Measurements from ENCODE around the gene LPA. TPM values are rescaled to one million over a fixed set of nuclear protein-coding genes. Genes with fewer than 3 reads are reported as not detected.
"Not testable (repeated sequence)": the region's sequence is repeated elsewhere in the genome, so short reads cannot be mapped to it uniquely, and the experiment has no call there.

LPA gene
- total RNA-seq, 4 donors from 2014 or later, result not detected

- no peak overlapping the region for H3K27ac ChIP-seq
- H3K36me3 ChIP-seq, result no peaks in the 10 kb centered on the region
- DNase-seq (ENCODE audit: low spot score in 2 of 2), result no peak
- no peaks in the 10 kb centered on the region for H3K27me3 ChIP-seq
- no peak overlapping the region for H3K4me3 ChIP-seq
- no peaks in the 10 kb centered on the region for H3K4me1 ChIP-seq
- WGBS, result 79% methylated on average over 4 of the region's 4 CpGs
- TF ChIP-seq EP300 (IDR thresholded peaks at IDR 0.05) (no peak), POLR2A (IDR thresholded peaks at IDR 0.05) (no peak), POLR2AphosphoS5 (IDR thresholded peaks at IDR 0.05) (no peak), CTCF (IDR thresholded peaks at IDR 0.05) (no peak)
- H3K9me3 ChIP-seq, result no peaks in the 10 kb centered on the region
Measured at GRCh38 chr6:160586374-160586773, 77.7 kb downstream of the LPA start.

- H3K27ac ChIP-seq, result no peak overlapping the region
- TF ChIP-seq POLR2A (IDR thresholded peaks at IDR 0.05) (no peak), POLR2AphosphoS5 (IDR thresholded peaks at IDR 0.05) (no peak), CTCF (IDR thresholded peaks at IDR 0.05) (no peak), EP300 (IDR thresholded peaks at IDR 0.05) (no peak)
- H3K4me1 ChIP-seq, result no peaks in the 10 kb centered on the region
- DNase-seq (ENCODE audit: low spot score in 2 of 2), result no peak
- H3K27me3 ChIP-seq, result no peaks in the 10 kb centered on the region
- no peak overlapping the region for H3K4me3 ChIP-seq
- no peaks in the 10 kb centered on the region for H3K9me3 ChIP-seq
- H3K36me3 ChIP-seq, result no peaks in the 10 kb centered on the region
Measured at GRCh38 chr6:160583794-160584193, 80.3 kb downstream of the LPA start.

GRCh38 chr6:160581406-160581805 is 82.7 kb downstream of the LPA start:
- H3K27me3 ChIP-seq, result no peaks in the 10 kb centered on the region
- no peaks in the 10 kb centered on the region for H3K4me1 ChIP-seq
- WGBS, result 73% methylated on average over 1 of the region's 1 CpG
- no peaks in the 10 kb centered on the region for H3K9me3 ChIP-seq
- DNase-seq (ENCODE audit: low spot score in 2 of 2), result no peak
- H3K36me3 ChIP-seq, result no peaks in the 10 kb centered on the region
- no peak overlapping the region for H3K27ac ChIP-seq
- no peak overlapping the region for H3K4me3 ChIP-seq
- TF ChIP-seq POLR2A (IDR thresholded peaks at IDR 0.05) (no peak), EP300 (IDR thresholded peaks at IDR 0.05) (no peak), POLR2AphosphoS5 (IDR thresholded peaks at IDR 0.05) (no peak), CTCF (IDR thresholded peaks at IDR 0.05) (no peak)

GRCh38 chr6:160578515-160578914 is 85.6 kb downstream of the LPA start:
- not testable (repeated sequence) for H3K9me3 ChIP-seq; DNase-seq (ENCODE audit: low spot score in 2 of 2); H3K4me3 ChIP-seq; H3K36me3 ChIP-seq; H3K27ac ChIP-seq; H3K27me3 ChIP-seq; H3K4me1 ChIP-seq
- 62% methylated on average over 5 of the region's 5 CpGs for WGBS

GRCh38 chr6:160573943-160574342 is 90.1 kb downstream of the LPA start:
- H3K9me3 ChIP-seq, result no peaks in the 10 kb centered on the region
- 93% methylated on average over 3 of the region's 4 CpGs for WGBS
- no peaks in the 10 kb centered on the region for H3K36me3 ChIP-seq
- no peak for DNase-seq (ENCODE audit: low spot score in 2 of 2)
- TF ChIP-seq POLR2A (IDR thresholded peaks at IDR 0.05) (no peak), EP300 (IDR thresholded peaks at IDR 0.05) (no peak), CTCF (IDR thresholded peaks at IDR 0.05) (no peak), POLR2AphosphoS5 (IDR thresholded peaks at IDR 0.05) (no peak)
- H3K4me3 ChIP-seq, result no peak overlapping the region
- H3K27me3 ChIP-seq, result no peaks in the 10 kb centered on the region
- no peak overlapping the region for H3K27ac ChIP-seq
- no peaks in the 10 kb centered on the region for H3K4me1 ChIP-seq

GRCh38 chr6:160571201-160571600 is 92.9 kb downstream of the LPA start:
- DNase-seq (ENCODE audit: low spot score in 2 of 2), result not testable (repeated sequence)

More at GRCh38 chr6:160571201-160571600, 92.9 kb downstream of the LPA start:
- not testable (repeated sequence) for H3K27ac ChIP-seq, H3K27me3 ChIP-seq, H3K9me3 ChIP-seq, H3K4me1 ChIP-seq, H3K4me3 ChIP-seq, H3K36me3 ChIP-seq

Data from suprapubic skin (tissue), 4 donors.